Kidney tubule cell (primary cell): ENCODE measurements around the gene PLA2G4A.
A peak's percentile ranks its signal among the peaks of the same experiment; 100 is the strongest.

ENCODE experiments used
- DNase-seq: peaks from one replicate; pipeline ENCODE4 v3.0.0-alpha.2; 2018; ENCODE audit warnings: low spot score

PLA2G4A gene

DNA sequence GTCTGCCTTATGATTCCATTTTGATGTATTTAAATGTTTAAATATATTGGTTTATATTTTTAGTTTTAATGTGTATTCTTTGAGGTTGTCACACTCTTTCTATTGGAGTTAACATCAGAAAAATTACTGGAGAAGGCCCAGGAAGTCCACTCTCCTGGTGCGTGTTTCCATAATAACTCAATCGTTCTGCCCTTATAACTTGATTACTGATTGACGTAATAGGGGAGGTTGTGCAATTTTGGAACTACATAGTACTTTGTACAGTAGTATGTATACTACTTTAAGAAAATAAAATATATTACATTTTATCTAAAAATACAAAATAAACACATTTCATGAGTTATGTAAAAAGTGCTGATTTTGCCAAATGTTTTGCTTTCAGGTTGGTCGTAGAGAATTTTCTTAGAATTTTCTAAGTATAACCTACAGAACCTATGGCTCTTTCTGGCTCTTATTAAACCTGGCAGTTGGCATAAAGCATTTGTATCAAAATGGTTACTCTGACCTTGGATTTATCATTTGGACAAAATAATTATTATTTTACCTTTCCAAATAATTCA, 5.7 kb downstream of the PLA2G4A start:
- no peak for DNase-seq

- no peak for DNase-seq
These were observed 6.7 kb downstream of the PLA2G4A start for GRCh38 chr1:186835448-186835847.

DNA sequence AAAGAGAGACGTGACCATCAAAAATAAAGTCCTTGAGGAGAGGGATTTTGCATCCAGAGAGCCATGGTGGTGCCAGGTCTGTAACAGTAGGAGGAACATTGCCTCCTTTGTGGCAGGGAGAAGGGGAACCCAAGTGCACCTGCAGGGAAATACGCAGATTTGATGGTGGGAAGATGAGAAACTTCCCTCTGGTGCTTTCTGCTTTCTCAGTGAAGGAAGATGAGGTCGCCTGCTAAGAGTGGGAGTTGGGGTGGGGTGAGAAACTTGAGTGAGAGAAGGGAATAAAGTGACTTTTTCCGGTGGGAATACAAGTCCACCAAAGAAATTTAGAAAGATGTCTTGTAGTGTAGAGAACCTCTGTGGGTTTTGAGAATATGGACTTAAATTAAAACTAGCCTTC, 9.1 kb downstream of the PLA2G4A start:
- DNase-seq, result no peak

DNA sequence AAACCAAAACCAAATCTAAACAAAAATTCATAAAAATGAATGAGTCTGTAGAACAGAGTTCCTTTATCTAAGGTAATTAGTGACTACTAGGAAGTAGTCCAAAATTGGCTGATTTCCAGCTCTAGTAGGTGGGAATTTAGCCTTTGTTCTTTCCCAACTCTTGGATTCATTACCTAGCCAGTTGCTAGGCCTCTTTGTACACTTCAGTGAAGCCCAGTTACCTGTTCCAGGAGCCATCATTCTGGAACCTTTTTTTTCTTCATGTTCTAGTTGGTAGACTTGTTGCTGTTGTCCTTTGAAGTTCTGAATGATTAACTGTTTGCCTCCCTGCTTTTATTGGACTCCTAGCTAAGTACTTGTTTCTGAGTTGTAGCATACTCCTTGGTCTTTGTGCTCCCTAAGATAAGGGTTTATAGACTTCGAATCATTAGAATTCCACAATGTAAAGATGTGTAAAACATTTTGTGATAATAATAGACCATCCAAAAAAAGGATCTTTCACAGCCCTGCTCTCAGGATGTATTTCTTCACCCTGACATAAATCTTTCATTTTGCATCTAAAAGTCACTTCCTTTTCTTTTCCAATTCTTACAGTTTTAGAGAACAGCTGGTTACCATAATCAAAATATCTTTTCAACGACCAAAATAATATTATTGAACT, 9.8 kb downstream of the PLA2G4A start:
- DNase-seq, result peak; percentile 13

- DNase-seq, result no peak
These were observed 10.3 kb downstream of the PLA2G4A start for GRCh38 chr1:186839041-186839400.

DNA sequence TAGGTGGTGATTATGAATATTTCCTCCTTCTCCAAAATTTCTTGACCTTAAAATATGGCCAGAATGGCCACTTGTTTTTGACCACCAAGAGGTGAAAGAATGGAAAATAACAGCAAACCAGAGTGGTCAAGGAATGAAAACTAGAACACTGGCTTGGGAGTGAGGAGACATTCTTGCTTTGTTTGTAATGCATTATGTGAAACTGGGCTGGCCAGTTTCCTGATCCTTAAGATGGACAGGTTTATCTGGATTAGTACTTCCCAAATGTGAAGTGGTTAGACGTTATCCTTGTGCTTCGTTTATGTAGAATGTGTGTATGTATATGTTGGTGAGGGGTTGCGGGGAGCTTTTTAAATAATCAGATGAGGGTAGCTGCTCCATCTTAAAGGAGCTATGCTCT, 12.8 kb downstream of the PLA2G4A start:
- no peak for DNase-seq

- no peak for DNase-seq
These were observed 13.8 kb downstream of the PLA2G4A start for GRCh38 chr1:186842547-186842946.

GRCh38 chr1:186843226-186843625, 14.5 kb downstream of the PLA2G4A start:
- DNase-seq, result no peak

DNA sequence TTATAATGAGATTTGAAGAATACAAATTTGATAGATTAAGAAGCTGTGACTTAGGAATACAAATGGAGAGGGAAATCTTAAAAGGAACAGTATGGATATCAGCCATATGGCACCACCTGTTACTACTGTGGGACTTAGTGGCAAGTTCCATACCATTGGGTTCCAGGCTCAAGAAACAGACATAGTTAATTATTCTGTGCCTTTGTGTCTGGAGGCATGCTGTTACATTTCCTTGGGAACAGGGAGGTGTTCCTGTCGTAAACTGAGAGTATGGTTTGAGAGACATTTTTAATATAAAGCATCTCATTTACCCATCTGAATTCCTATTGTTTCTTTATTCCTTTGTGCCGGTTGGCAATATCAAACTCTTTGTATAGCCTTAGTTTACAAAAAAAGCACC, 15.2 kb downstream of the PLA2G4A start:
- DNase-seq, result no peak

GRCh38 chr1:186845576-186846210, 16.9 kb downstream of the PLA2G4A start:
- no peak for DNase-seq

DNA sequence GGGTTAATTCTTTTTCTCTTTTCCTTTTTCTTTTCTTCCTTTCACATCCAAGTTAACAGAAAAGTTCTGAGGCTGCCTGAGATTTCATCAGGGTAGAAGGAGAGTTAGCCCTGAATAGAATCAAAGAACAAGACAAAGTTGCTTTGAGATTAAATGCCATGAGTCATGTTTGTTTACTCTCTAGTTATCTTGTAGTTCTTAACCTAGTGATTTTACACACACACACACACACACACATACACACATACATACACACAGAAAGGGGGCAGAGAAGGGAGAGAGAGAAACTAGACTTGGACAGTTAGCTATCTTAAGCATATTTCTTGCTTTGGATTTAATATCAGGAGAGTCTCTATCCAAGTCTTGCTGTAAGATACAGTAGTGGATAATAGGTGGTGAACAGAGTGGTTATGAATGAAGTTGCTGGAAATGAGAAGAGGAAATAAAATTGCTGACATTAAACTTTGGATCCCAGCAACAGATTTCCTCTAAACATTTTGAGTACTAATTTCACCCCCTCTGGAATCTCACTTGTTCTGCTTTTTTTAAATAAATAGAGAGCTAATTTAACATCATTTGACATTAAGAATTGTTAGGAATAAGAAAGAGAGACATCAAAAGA, 19.9 kb downstream of the PLA2G4A start:
- DNase-seq, result no peak

DNA sequence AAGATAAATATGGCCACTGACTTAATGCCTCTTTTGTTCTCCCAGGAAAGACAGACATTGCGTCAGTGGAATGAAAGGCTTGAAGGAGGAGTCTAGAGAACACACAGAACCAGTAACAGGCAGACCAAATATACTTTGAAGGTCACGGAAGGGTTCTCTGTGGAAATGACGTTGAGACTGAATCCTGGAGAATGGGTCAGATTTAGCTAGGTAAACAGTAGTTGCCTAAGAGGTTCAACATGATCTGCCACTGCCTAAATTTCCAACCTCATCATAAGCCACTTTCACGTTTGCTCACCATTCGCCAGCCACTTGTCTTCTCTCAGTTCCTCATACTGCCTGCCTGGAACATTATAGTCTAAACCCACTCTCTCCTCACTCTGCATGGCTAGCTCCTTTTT, 20.5 kb downstream of the PLA2G4A start:
- DNase-seq, result no peak

GRCh38 chr1:186849826-186850225, 21.1 kb downstream of the PLA2G4A start:
- no peak for DNase-seq

- no peak for DNase-seq
These were observed 25.4 kb downstream of the PLA2G4A start for GRCh38 chr1:186854102-186854501.

GRCh38 chr1:186858923-186859322, 30.2 kb downstream of the PLA2G4A start:
- no peak for DNase-seq

GRCh38 chr1:186859995-186860394, 31.2 kb downstream of the PLA2G4A start:
- DNase-seq, result no peak

GRCh38 chr1:186864296-186864695, 35.5 kb downstream of the PLA2G4A start:
- DNase-seq, result no peak

DNA sequence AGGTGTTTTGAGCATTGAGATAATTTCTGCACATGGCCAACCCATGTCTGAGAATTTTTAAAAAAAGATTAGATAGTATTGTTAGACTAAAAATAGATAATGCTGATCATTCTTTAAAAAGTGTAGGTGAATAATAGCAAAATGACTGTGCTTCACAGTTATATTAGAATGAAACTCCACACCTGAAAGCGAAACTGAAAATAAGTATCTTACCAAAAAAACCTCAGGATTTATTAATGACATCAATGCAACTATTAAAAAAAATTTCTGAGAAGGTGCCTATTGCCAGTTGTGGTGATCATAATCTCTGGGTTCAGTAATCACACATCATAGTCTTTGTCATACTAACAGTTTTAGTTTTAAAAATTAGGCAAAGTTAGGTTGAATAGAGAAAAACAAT, 36.5 kb downstream of the PLA2G4A start:
- DNase-seq, result no peak

- no peak for DNase-seq
These were observed 37.1 kb downstream of the PLA2G4A start for GRCh38 chr1:186865857-186866256.

DNA sequence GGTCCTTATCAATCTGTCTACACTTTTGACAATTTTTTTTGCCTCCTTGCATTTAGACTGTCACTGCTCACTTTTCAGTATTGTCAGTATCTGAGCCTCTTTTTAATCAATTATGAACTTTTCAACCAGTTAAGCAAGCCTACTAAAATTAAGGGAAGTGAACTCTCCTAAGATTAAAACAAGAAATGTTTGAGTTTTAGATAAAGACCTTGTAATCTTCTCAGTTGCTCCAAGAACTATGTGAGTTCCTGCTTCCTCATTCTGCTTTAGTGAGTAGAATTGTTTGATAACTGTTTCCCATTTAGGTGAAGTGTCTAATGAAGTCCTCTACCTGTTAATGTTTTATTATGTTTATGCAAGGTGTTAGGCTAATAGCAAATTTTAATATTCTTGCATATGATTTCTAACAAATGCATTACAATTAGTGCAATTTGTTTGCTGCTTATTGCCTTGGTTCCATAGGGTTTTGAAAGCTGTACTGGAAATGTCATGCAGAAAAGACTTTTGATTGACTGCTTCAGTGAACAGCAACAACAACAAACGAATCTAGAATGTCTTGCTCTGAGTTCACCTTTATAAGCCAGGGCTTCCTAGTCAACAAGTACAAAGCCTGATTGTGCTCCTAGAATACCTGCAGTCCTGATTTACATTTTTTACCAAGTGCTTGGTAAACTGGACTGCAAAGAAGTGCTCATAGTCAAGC, 40.9 kb downstream of the PLA2G4A start:
- DNase-seq, result no peak

- DNase-seq, result no peak
These were observed 43.0 kb downstream of the PLA2G4A start for GRCh38 chr1:186871784-186872183.

DNA sequence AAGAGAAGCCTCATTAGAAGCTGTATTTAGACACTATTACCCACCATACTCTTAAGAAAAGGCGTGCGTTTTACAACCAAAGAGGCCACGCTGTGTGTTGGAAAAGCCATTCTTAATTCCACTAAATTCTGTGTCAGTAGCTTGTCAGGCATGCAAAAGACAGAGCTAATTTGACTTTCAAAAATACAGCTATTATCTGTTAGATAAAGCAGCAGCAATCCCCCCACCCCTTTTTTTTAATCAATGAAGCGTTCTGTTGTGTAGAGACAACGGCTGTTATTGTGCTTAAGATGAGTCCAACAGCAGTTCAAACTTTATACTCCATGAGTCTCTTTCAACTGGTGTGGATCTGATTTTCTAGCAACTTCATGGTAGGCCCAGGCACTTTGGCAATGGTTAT, 43.5 kb downstream of the PLA2G4A start:
- DNase-seq, result no peak

DNA sequence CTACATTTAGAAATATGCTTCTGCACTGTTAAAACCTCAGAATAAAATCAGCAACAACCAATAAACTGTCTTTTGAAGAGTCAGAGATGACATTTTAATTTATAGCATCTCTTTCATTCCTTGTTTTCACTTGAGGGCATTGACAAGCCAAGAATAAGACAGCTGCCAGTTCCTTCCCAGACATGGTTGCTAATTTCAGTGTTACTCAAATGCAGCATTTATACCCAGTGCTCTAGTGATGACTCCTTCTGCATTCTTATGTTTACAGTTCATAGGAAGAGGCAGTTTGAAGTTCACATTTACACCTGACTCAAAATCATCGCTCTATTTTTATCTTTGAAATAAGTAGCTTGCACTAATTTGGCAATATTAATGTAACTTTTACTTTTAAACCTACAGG, 44.9 kb downstream of the PLA2G4A start:
- DNase-seq, result no peak
